Skeletal muscle satellite cell (primary cell): Measurements from ENCODE around the gene TRIM64. TPM values are rescaled to one million over a fixed set of nuclear protein-coding genes. Genes with fewer than 3 reads are reported as not detected.
"Not testable (repeated sequence)": the region's sequence is repeated elsewhere in the genome, so short reads cannot be mapped to it uniquely, and the experiment has no call there.

Experiments used
- H3K27me3 ChIP-seq: 2 replicates; pipeline ENCODE4 v1.7.0; 2013; ENCODE audit warnings: low read length; ENCODE audit not compliant: control insufficient read depth, insufficient read depth
- H3K36me3 ChIP-seq: 2 replicates; pipeline ENCODE4 v1.7.0; 2013; ENCODE audit warnings: mild to moderate bottlenecking, control low read depth, low read length; ENCODE audit not compliant: insufficient read depth
- H3K4me1 ChIP-seq: 2 replicates; pipeline ENCODE4 v1.7.0; 2013; ENCODE audit warnings: low read length; ENCODE audit not compliant: control insufficient read depth, insufficient read depth
- H3K4me2 ChIP-seq: 2 replicates; pipeline ENCODE4 v1.7.0; 2013; ENCODE audit warnings: mild to moderate bottlenecking, low read length
- H3K4me3 ChIP-seq: 2 replicates; pipeline ENCODE4 v1.7.0; 2013; ENCODE audit warnings: low read length
- H3K9ac ChIP-seq: 2 replicates; pipeline ENCODE4 v1.7.0; 2013; ENCODE audit warnings: mild to moderate bottlenecking, low read depth, low read length, moderate library complexity
- H3K9me3 ChIP-seq: replicated peaks from 2 replicates; pipeline ENCODE4 v1.7.0; 2013; ENCODE audit warnings: mild to moderate bottlenecking, control low read depth, low read length
- small RNA-seq: library from RNA; depleted of rRNA; stranded (forward); fragments of <200 nt; gene quantifications from one replicate; pipeline ENCODE3, GENCODE V24; 2012
- total RNA-seq: library from RNA; depleted of rRNA; stranded (reverse); fragments of >200 nt; gene quantifications from 2 replicates; pipeline ENCODE4 v1.2.3, GENCODE V29; 2012; rRNA removed

TRIM64 gene, protein sequence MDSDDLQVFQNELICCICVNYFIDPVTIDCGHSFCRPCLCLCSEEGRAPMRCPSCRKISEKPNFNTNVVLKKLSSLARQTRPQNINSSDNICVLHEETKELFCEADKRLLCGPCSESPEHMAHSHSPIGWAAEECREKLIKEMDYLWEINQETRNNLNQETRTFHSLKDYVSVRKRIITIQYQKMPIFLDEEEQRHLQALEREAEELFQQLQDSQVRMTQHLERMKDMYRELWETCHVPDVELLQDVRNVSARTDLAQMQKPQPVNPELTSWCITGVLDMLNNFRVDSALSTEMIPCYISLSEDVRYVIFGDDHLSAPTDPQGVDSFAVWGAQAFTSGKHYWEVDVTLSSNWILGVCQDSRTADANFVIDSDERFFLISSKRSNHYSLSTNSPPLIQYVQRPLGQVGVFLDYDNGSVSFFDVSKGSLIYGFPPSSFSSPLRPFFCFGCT
- total RNA-seq: not detected in 2 replicates

DNA sequence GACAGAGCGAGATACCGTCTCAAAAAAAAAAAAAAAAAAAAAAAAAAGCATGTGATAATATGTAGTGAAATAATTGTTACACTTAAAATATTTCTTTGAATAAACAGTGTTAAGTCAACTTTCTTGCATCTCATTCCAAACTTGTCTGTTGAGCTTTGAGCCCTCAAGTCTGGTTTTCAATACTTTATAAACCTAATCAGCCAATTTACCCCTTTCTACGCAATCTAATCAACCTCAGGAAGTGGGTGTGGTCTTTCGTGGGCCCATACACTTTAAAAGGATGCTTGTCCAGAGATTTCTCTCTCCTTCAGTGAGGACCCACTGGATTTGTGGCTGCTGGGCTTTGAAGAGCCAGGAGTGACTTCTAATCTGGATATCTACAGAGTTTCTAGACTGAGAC, at the start of gene TRIM64:
TRIM64 (plus strand) TSS at position 301 of the 400 bp plus-strand sequence. CDS start 2,467 bp downstream, outside the sequence.
- H3K27me3 ChIP-seq, H3K9me3 ChIP-seq, H3K9ac ChIP-seq, H3K4me2 ChIP-seq, H3K36me3 ChIP-seq, H3K4me3 ChIP-seq, H3K4me1 ChIP-seq: not testable (repeated sequence)

DNA sequence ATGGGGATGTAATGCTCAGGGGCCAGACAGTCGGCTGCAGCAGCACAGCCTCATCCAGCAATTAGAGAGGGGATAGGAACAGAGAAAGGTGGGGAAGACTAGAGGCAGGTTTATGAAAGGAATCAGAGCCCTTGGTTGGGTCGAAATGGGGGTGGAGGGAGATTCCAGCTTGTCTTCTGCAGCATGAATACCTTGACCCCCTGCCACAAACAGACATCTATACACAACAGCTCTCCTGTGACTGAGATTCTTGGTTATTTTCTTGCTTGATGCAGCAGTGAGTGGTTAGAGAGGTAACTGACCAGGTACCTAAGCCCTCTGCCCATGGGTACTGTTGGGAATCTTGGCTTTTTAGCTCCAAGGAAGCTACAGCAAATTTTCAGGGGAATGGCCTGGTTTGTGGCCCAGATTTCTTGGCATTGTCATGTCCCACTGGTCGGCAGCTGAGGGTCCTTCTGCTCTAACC, 43.6 kb upstream of the TRIM64 start, which contains the start of gene TRIM49D1:
TRIM49D1 (minus strand) TSS at position 51 of the 466 bp plus-strand sequence. CDS start 4,535 bp downstream, outside the sequence.
- H3K4me3 ChIP-seq: no peak within 1 kb of the TSS

DNA sequence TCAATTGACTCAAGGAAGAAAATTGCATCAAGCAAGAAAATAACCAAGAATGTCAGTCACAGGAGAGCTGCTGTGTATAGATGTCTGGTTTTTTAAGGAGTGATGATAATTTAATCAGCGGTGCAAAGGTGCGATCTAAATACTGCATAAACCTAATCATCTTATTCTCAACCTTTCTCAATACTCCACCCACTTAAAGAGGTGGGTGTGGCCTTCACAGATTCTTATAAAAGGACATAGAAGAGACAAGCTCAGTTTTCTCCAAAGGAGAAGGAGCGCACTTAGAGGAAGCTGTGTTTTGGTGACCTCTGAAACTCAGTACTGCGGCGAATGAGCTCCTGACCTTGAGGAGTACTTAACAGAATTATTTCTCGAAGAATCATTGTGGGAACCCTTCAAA, 42.1 kb upstream of the TRIM64 start, which contains the start of gene TRIM49D2:
TRIM49D2 (plus strand) TSS at position 301 of the 400 bp plus-strand sequence. CDS start 2,698 bp downstream, outside the sequence.
- not testable (repeated sequence) for H3K4me3 ChIP-seq, H3K36me3 ChIP-seq, H3K4me2 ChIP-seq, H3K27me3 ChIP-seq, H3K9ac ChIP-seq, H3K4me1 ChIP-seq, H3K9me3 ChIP-seq

More for the DNA sequence above, 43.6 kb upstream of the TRIM64 start, which contains the start of gene TRIM49D1:
- Histone ChIP-seq H3K9me3 (no peaks in the 10 kb centered on the region), H3K27me3 (no peaks in the 10 kb centered on the region), H3K4me1 (no peaks in the 10 kb centered on the region), H3K4me2 (no peak within 1 kb of the TSS), H3K9ac (no peak within 1 kb of the TSS), H3K36me3 (no peaks in the 10 kb centered on the region)

DNA sequence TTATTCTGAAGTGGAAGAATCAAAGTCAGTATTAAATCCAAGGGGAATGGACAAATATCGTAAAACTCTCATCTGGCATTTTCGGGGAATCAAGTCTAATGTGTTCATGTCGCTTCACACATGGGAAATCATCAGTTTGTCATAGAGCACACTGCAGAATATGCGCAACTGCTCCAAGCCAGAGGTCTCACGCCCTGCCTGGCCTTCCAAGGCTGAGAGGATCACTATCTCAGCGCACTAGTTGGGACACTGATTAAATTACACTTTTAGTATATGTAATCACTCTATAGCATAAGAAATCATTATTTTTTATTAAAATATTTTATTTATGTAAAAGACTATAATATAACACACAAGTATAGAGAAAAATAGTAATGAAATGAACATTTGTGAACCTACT, 5.0 kb upstream of the TRIM64 start:
- H3K4me3 ChIP-seq, H3K4me1 ChIP-seq, H3K27me3 ChIP-seq, H3K36me3 ChIP-seq, H3K9me3 ChIP-seq, H3K9ac ChIP-seq, H3K4me2 ChIP-seq: not testable (repeated sequence)

Small RNA genes lying within 50 kb of the gene (small RNA-seq; reads per million reads assigned to genes)
- gene AP004607.1: not detected
